GM13976 (cell line): ENCODE data around the gene MYO1E.
"Not testable (repeated sequence)": the region's sequence is repeated elsewhere in the genome, so short reads cannot be mapped to it uniquely, and the experiment has no call there.

Experiments
- DNase-seq: peaks from one replicate; pipeline ENCODE4 v3.0.0; 2012; ENCODE audit warnings: low spot score
- in situ Hi-C: fragments of 300-500 bp; cut with MboI; formaldehyde crosslinking; loops from one replicate; pipeline ENCODE4 v1.12.0; 2022; ENCODE audit warnings: low sequenced_read_pairs, mixed read lengths, inconsistent platforms; ENCODE audit not compliant: unreplicated experiment
- TF ChIP-seq, protein P1 (sequence below): IDR thresholded peaks from 2 replicates; pipeline ENCODE4 v1.5.1; 2012; ENCODE audit warnings: borderline replicate concordance, mild to moderate bottlenecking; ENCODE audit not compliant: insufficient read depth; ENCODE audit errors: extremely low read depth, missing control alignments, control extremely low read depth

Gene MYO1E

DNA sequence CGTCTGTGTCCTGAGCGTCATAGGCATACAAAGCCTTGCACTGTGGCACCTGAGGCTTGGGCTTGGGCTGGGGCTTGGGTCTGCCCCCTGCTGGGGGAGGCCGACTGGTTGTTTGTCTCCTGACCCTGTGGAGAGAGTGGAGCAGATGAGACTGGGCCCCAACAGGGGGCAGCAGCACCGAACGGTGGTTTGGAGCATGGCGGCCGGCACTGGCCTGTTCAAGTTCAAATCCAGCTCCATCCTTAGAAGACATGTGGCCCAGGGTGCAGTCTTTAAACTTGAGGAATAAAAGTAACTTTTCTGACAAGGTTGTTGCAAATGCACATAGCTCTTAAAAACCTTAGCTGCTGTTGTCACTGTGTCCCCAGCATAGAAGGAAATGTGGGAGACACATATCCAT lies 234.4 kb downstream of the MYO1E start:
- in situ Hi-C loops: loop anchor here (25.0 kb wide), 1 partner anchor 901 kb away; no protein-coding TSS in a partner anchor
- TF ChIP-seq, protein P1, sequence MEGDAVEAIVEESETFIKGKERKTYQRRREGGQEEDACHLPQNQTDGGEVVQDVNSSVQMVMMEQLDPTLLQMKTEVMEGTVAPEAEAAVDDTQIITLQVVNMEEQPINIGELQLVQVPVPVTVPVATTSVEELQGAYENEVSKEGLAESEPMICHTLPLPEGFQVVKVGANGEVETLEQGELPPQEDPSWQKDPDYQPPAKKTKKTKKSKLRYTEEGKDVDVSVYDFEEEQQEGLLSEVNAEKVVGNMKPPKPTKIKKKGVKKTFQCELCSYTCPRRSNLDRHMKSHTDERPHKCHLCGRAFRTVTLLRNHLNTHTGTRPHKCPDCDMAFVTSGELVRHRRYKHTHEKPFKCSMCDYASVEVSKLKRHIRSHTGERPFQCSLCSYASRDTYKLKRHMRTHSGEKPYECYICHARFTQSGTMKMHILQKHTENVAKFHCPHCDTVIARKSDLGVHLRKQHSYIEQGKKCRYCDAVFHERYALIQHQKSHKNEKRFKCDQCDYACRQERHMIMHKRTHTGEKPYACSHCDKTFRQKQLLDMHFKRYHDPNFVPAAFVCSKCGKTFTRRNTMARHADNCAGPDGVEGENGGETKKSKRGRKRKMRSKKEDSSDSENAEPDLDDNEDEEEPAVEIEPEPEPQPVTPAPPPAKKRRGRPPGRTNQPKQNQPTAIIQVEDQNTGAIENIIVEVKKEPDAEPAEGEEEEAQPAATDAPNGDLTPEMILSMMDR: peak; percentile 46
- peak; percentile 84 for DNase-seq

DNA sequence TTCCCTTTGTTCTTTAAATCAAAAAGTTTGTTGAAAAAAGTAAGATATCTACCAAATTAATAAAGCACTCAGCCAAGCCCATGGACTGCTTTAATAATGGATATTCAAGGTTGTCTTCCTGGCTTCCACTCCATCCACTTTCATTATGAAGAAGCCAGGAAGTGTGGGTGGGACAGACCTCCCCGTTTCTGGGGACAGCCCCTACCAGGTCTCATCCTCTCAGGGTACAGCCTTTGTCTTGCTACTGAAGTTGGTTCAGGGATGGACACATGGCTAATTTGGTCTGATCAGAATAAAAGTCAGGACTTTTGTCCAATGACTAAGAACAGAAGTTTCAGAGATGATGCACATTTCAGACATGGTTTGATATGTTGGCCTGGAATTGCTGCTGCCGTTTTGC lies 235.1 kb downstream of the MYO1E start:
- in situ Hi-C loops: loop anchor here (25.0 kb wide), 1 partner anchor 900 kb away; no protein-coding TSS in a partner anchor
- peak; percentile 53 for DNase-seq
- TF ChIP-seq, protein P1: no peak

DNA sequence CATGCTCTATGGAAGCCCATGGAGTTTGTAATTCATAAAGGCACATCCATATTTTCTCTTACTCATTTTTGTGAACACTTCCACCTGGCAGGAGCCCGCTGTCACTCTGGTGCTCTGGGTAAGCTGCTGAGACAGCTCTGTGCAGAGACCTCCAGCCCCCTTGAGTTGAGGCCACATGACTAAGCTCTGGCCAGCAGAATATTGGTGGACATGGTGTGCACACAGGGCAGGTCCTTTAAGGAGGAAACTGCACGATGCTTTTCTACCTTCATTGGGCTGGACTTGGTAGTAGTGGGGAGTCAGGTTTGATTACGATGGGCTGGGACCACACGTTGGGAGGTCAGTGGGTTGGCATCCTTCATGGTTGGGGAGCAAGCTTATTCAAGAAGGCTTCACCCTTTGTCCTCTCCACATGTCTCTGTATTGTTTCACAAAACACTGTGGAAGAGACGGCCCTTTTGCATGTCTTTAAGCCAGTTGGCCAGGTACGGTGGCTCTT lies 238.7 kb downstream of the MYO1E start:
- in situ Hi-C loops: loop anchor here (25.0 kb wide), 1 partner anchor 897 kb away; no protein-coding TSS in a partner anchor
- TF ChIP-seq, protein P1: no peak
- DNase-seq: no peak

DNA sequence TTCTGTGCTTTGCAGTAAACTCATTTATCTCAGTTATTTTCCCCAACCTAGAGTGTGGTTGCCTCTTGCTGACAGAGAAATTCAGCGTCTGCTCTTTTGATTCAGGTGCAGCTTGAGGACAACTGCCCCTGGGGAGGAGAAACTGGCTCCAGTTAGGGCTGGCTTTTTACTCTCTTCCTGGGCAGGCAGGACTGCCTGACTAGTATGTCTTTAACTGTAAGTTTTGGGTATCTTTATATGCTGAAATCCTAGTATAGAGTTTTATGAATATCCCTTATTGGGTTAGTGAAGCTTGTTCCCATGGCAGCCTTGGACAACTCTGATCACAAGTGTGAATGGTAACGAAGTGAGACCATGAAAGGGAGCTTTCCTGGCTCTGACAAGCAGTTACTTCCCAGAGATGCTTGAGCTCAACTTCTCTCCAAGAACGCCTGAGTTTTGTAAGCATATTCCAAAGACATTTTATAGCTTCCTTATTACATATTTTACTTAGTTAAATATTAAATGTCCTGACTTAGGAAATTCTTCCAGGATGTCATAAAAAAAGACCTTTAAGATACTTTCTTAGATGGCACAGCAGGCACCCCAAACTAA lies 240.6 kb downstream of the MYO1E start:
- DNase-seq: no peak
- TF ChIP-seq, protein P1: no peak
- in situ Hi-C loops: loop anchor here (25.0 kb wide), 1 partner anchor 895 kb away; no protein-coding TSS in a partner anchor

DNA sequence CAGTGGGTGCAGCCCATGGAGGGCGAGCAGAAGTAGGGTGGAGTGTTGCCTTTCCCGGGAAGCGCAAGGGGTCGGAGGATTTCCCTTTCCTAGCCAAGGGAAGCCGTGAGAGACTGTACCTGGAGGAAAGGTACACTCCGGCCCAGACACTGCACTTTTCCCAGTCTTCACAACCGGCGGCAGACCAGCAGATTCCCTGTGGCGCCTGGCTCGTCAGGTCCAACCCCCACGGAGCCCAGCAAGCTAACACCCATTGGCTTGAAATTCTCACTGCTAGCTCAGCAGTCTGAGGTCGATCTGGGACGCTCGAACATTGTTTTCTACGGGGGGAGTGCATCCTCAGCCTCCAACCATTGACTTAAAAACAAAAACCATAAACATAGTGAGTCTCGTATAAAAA lies 241.2 kb downstream of the MYO1E start:
- in situ Hi-C loops: loop anchor here (25.0 kb wide), 1 partner anchor 894 kb away; no protein-coding TSS in a partner anchor
- TF ChIP-seq, protein P1: no peak

DNA sequence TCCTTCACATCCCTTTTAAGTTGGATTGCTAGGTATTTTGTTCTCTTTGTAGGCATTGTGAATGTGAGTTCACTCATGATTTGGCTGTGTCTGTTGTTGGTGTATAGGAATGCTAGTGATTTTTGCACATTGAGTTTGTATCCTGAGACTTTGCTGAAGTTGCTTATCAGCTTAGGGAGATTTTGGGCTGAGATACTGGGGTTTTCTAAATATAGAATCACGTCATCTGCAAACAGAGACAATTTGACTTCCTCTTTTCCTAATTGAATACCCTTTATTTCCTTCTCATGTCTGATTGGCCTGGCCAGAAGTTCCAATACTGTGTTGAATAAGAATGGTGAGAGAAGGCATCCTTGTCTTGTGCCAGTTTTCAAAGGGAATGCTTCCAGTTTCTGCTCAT lies 245.4 kb downstream of the MYO1E start:
- DNase-seq: not testable (repeated sequence)
- in situ Hi-C loops: loop anchor here (25.0 kb wide), 1 partner anchor 890 kb away; no protein-coding TSS in a partner anchor

More for the DNA sequence above, 241.2 kb downstream of the MYO1E start:
- DNase-seq: no peak

DNA sequence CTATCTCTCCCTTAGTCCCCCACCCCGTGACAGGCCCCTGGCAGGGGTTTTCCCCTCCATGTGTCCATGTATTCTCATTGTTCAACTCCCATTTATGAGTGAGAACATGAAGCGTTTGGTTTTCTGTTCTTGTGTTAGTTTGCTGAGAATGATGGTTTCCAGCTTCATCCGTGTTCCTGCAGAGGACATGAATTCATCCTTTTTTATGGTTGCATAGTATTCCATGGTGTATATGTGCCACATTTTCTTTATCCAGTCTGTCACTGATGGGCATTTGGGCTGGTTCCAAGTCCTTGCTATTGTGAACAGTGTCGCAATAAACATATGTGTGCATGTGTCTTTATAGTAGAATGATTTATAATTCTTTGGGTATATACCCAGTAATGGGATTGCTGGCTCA lies 247.0 kb downstream of the MYO1E start:
- in situ Hi-C loops: loop anchor here (25.0 kb wide), 1 partner anchor 888 kb away; no protein-coding TSS in a partner anchor
- DNase-seq: not testable (repeated sequence)

DNA sequence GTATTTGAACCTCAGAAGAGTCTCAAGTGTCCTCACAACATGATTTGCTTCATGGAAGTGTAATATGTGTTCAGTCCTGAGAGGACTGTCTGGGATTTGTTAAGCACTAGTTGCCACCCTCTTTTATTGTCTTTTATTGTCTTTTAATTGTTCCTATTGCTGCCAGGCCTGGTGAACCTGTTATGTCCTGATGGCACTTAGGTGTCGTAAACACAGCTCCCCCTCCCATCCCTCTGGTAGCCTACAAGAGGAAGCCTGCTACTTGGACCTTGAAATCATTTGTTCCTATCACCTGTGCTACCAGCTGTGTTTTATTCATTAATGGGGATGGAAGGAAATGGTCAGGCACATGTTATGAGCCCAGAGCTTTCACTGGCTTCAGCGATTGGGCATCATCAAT lies 248.4 kb downstream of the MYO1E start:
- no peak for DNase-seq
- TF ChIP-seq, protein P1: no peak
- in situ Hi-C loops: no loop called here
